ENCODE results near the gene ELOA. TPM values are rescaled to one million over a fixed set of nuclear protein-coding genes. Genes with fewer than 3 reads are reported as not detected.

The ELOA gene
- total and polyA plus RNA-seq, 9 of the 15 experiments (the other 6 are each of a cell fraction or from before 2014, with no cell fraction given), result 31.9 to 98.6 (median 61.3) TPM

- TF ChIP-seq AFF1 (IDR thresholded peaks at IDR 0.05; ENCODE audit: low read depth in 1 of 2, partially characterized antibody in 2 of 2) (peak; percentile 27 to 34), TCF7 (IDR thresholded peaks at IDR 0.05; ENCODE audit: borderline replicate concordance) (no peak), SNIP1 (IDR thresholded peaks at IDR 0.05; ENCODE audit: low read depth) (no peak), ZBTB2 (IDR thresholded peaks at IDR 0.05) (peak; percentile 44; the same call in 1 of the 2 replicates), E2F8 (IDR thresholded peaks at IDR 0.05; ENCODE audit: low read depth, partially characterized antibody) (no peak), E2F3 (CRISPR knock-in tag; IDR thresholded peaks at IDR 0.05) (no peak), TFAM (CRISPR knock-in tag; conservative IDR thresholded peaks at IDR 0.05) (no peak), ERF (CRISPR knock-in tag; IDR thresholded peaks at IDR 0.05) (no peak), HEY1 (CRISPR knock-in tag; IDR thresholded peaks at IDR 0.05; ENCODE audit: borderline replicate concordance) (no peak), PYGO2 (tag; IDR thresholded peaks at IDR 0.05) (no peak), ATF3 (IDR thresholded peaks at IDR 0.05) (no peak), ATF3 (CRISPR knock-in tag; conservative IDR thresholded peaks at IDR 0.05) (no peak), HOMEZ (CRISPR knock-in tag; IDR thresholded peaks at IDR 0.05) (no peak), CC2D1A (IDR thresholded peaks at IDR 0.05) (no peak), HNRNPLL (IDR thresholded peaks at IDR 0.05; ENCODE audit: low read depth, low read length, poor library complexity, severe bottlenecking) (no peak)
Measured at GRCh38 chr1:23742670-23743286, 493 bp upstream of the ELOA start (continued).

All from K562 (cell line).